ENCODE results near the gene IMPG2. TPM values are rescaled to one million over a fixed set of nuclear protein-coding genes. Genes with fewer than 3 reads are reported as not detected.

The IMPG2 gene
- total RNA-seq (2021): 0.02 and 0.04 TPM in 2 replicates
- long read RNA-seq: 0 reads

DNA sequence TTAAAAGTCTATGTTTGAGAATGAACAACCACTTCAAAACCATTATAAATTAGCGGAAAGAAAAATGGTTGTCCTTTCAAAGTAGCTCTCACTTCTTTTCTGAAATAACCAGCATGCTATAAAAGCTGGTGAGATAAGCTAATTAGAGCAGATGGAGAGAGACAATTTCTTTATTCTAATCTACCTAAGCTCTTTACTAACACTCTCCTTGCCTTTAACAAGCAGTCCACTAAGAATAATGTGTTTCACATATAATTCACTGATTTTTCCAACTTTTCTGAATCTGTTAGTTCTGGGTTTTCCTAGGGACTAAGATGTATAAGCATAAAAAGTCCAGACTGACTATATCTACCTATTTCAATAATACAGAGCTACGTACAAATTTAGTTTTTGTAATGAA, at the start of gene IMPG2:
Gene IMPG2 (minus strand): TSS at position 101 of the 400 bp plus-strand sequence. CDS start 203 bp downstream, outside the sequence.
- no peak within 1 kb of the TSS for H3T11ph ChIP-seq (ENCODE audit: low read length)
- no peak within 1 kb of the TSS for H3K27ac ChIP-seq (ENCODE audit: insufficient read length, low read depth, low read length)
- no peak within 1 kb of the TSS for H3K27ac Mint-ChIP-seq

More for the DNA sequence above, at the start of gene IMPG2:
- Histone ChIP-seq H3K4ac (ENCODE audit: low read depth, low read length) (no peak within 1 kb of the TSS), H2BK15ac (ENCODE audit: low read depth, low read length) (no peak within 1 kb of the TSS), H3K23ac (ENCODE audit: insufficient read length, low read depth, low read length) (no peak within 1 kb of the TSS), H3K9me3 (ENCODE audit: control insufficient read depth, low read depth, low read length) (no peaks in the 10 kb centered on the region), H4K20me1 (ENCODE audit: control insufficient read depth, insufficient read depth, insufficient read length) (no peaks in the 10 kb centered on the region), H2BK20ac (ENCODE audit: low read depth, low read length, poor library complexity, severe bottlenecking) (no peak within 1 kb of the TSS), H3K79me2 (ENCODE audit: insufficient read depth, low read length) (no peaks in the 10 kb centered on the region), H4K5ac (ENCODE audit: insufficient read length, low read depth, low read length) (no peak within 1 kb of the TSS), H3K56ac (ENCODE audit: insufficient read length, low read depth, low read length) (no peak within 1 kb of the TSS), H3K18ac (ENCODE audit: insufficient read length, low read depth, low read length) (no peak within 1 kb of the TSS), H2AK5ac (ENCODE audit: insufficient read length, low read length) (no peak within 1 kb of the TSS), H3K4me2 (ENCODE audit: insufficient read depth, insufficient read length, low read length) (no peak within 1 kb of the TSS), H3K4me1 (ENCODE audit: insufficient read depth, low read length) (no peaks in the 10 kb centered on the region), H3K27me3 (ENCODE audit: insufficient read depth, low read length) (no peaks in the 10 kb centered on the region), H3K79me1 (ENCODE audit: insufficient read depth, low read depth, low read length, poor library complexity, severe bottlenecking) (no peaks in the 10 kb centered on the region), H3K23me2 (ENCODE audit: insufficient read length, low read depth, low read length, poor library complexity, severe bottlenecking) (no peaks in the 10 kb centered on the region), H3K14ac (ENCODE audit: insufficient read depth, low read length) (no peak within 1 kb of the TSS), H3K9ac (ENCODE audit: extremely low read depth, insufficient read length, low read length) (no peak within 1 kb of the TSS), H4K8ac (replicated peaks; ENCODE audit: insufficient read length, low read depth, low read length) (no peak within 1 kb of the TSS), H2BK12ac (ENCODE audit: insufficient read length, low read depth, low read length) (no peak within 1 kb of the TSS), H2BK5ac (ENCODE audit: insufficient read length, low read length) (no peak within 1 kb of the TSS), H4K91ac (ENCODE audit: insufficient read length, low read depth, low read length) (no peak within 1 kb of the TSS), H2BK120ac (ENCODE audit: low read depth, low read length, poor library complexity, severe bottlenecking) (no peak within 1 kb of the TSS), H2AFZ (ENCODE audit: low read length) (no peak within 1 kb of the TSS)
- WGBS (ENCODE audit: extremely low coverage, insufficient read length, low lambda C conversion rate): no CpG with 5 or more reads among the region's 2 CpGs
- H3K36me3 Mint-ChIP-seq (ENCODE audit: insufficient read depth in 1 of 3, low read depth in 3 of 3): no peaks in the 10 kb centered on the region
- no peak within 1 kb of the TSS for H3K4me3 Mint-ChIP-seq
- no peaks in the 10 kb centered on the region for H3K4me1 Mint-ChIP-seq
- no peak for DNase-seq
- H3K9me3 Mint-ChIP-seq: no peaks in the 10 kb centered on the region
- TF ChIP-seq CTCF (conservative IDR thresholded peaks at IDR 0.05): no peak
- no peaks in the 10 kb centered on the region for H3K27me3 Mint-ChIP-seq (ENCODE audit: low read depth)

Data from H9 (cell line).